Measurements from ENCODE around the gene ACTN4. TPM values are rescaled to one million over a fixed set of nuclear protein-coding genes. Genes with fewer than 3 reads are reported as not detected.
A peak's percentile ranks its signal among the peaks of the same experiment; 100 is the strongest.

ACTN4 gene
- total and polyA plus RNA-seq, 3 experiments from 2014 or later: 31.9 to 314 (median 295) TPM

GRCh38 chr19:38706792-38707511 lies 59.5 kb downstream of the ACTN4 start:
- Mint-ChIP-seq H3K27me3 (no peaks in the 10 kb centered on the region), H3K27ac (peak overlapping the region in 3 of 8 donors; percentile 58 to 94 (median 80))

GRCh38 chr19:38707512-38708114 lies 60.2 kb downstream of the ACTN4 start:
- Mint-ChIP-seq H3K27me3 (no peaks in the 10 kb centered on the region), H3K36me3 (peaks cover 0 to 89% (median 15%) of the 10 kb centered on the region in 3 donors), H3K4me3 (no peak overlapping the region), H3K27ac (peak overlapping the region in 1 of 8 donors; percentile 89), H3K4me1 (peaks cover 0 to 4% (median 0%) of the 10 kb centered on the region in 3 donors), H3K9me3 (no peaks in the 10 kb centered on the region)
- H3K4me1 ChIP-seq (ENCODE audit: insufficient read depth, low read length): no peaks in the 10 kb centered on the region
- H3K27me3 ChIP-seq (ENCODE audit: insufficient read depth, low read length, poor library complexity, severe bottlenecking): no peaks in the 10 kb centered on the region
- H3K4me3 ChIP-seq (ENCODE audit: low read length): no peak overlapping the region
- H3K27ac ChIP-seq (ENCODE audit: low read depth, low read length): no peak overlapping the region
- DNase-seq: no peak
- POLR2A ChIA-PET: no interaction called here
- peaks cover 47% of the 10 kb centered on the region for H3K36me3 ChIP-seq (ENCODE audit: insufficient read depth, low read length)
- CTCF ChIA-PET: interaction anchor here (0.5 kb wide), 1 partner anchor 220 kb away, joined by 3 read pairs; no protein-coding TSS in a partner anchor
- H3K9me3 ChIP-seq (ENCODE audit: low read length): no peaks in the 10 kb centered on the region

More at GRCh38 chr19:38706792-38707511, 59.5 kb downstream of the ACTN4 start:
- H3K27me3 ChIP-seq (ENCODE audit: insufficient read depth, low read length, poor library complexity, severe bottlenecking): no peaks in the 10 kb centered on the region
- Mint-ChIP-seq H3K9me3 (no peaks in the 10 kb centered on the region), H3K4me1 (peaks cover 0 to 4% (median 0%) of the 10 kb centered on the region in 3 donors), H3K36me3 (peaks cover 0 to 95% (median 15%) of the 10 kb centered on the region in 3 donors), H3K4me3 (no peak overlapping the region)
- no peaks in the 10 kb centered on the region for H3K4me1 ChIP-seq (ENCODE audit: insufficient read depth, low read length)
- no peak for DNase-seq
- ChIA-PET CTCF (interaction anchor here (0.5 kb wide), 1 partner anchor 221 kb away, joined by 3 read pairs; no protein-coding TSS in a partner anchor), POLR2A (no interaction called here)
- H3K36me3 ChIP-seq (ENCODE audit: insufficient read depth, low read length): peaks cover 51% of the 10 kb centered on the region
- H3K4me3 ChIP-seq (ENCODE audit: low read length): no peak overlapping the region
- no peaks in the 10 kb centered on the region for H3K9me3 ChIP-seq (ENCODE audit: low read length)
- no peak overlapping the region for H3K27ac ChIP-seq (ENCODE audit: low read depth, low read length)

GRCh38 chr19:38708413-38709024 lies 61.1 kb downstream of the ACTN4 start:
- H3K27me3 ChIP-seq (ENCODE audit: insufficient read depth, low read length, poor library complexity, severe bottlenecking): no peaks in the 10 kb centered on the region
- Mint-ChIP-seq H3K4me3 (no peak overlapping the region), H3K27me3 (no peaks in the 10 kb centered on the region), H3K9me3 (no peaks in the 10 kb centered on the region), H3K36me3 (peaks cover 0 to 89% (median 16%) of the 10 kb centered on the region in 3 donors), H3K4me1 (peaks cover 0 to 4% (median 0%) of the 10 kb centered on the region in 3 donors), H3K27ac (peak overlapping the region in 1 of 8 donors; percentile 77)
- H3K9me3 ChIP-seq (ENCODE audit: low read length): no peaks in the 10 kb centered on the region
- H3K4me1 ChIP-seq (ENCODE audit: insufficient read depth, low read length): no peaks in the 10 kb centered on the region
- ChIA-PET CTCF (no interaction called here), POLR2A (interaction anchor here (0.6 kb wide), 1 partner anchor 96 kb away, joined by 5 read pairs; no protein-coding TSS in a partner anchor)
- H3K36me3 ChIP-seq (ENCODE audit: insufficient read depth, low read length): peaks cover 51% of the 10 kb centered on the region
- no peak for DNase-seq
- H3K4me3 ChIP-seq (ENCODE audit: low read length): no peak overlapping the region
- no peak overlapping the region for H3K27ac ChIP-seq (ENCODE audit: low read depth, low read length)

- Mint-ChIP-seq H3K36me3 (peaks cover 0 to 89% (median 17%) of the 10 kb centered on the region in 3 donors), H3K27ac (peak overlapping the region in 1 of 8 donors; percentile 92), H3K4me3 (no peak overlapping the region), H3K4me1 (peaks cover 0 to 3% (median 0%) of the 10 kb centered on the region in 3 donors), H3K27me3 (peaks cover 0 to 1% of the 10 kb centered on the region in 2 donors), H3K9me3 (no peaks in the 10 kb centered on the region)
- DNase-seq: no peak
- ChIA-PET POLR2A (no interaction called here), CTCF (no interaction called here)
- Histone ChIP-seq H3K27ac (ENCODE audit: low read depth, low read length) (no peak overlapping the region), H3K4me1 (ENCODE audit: insufficient read depth, low read length) (no peaks in the 10 kb centered on the region), H3K36me3 (ENCODE audit: insufficient read depth, low read length) (peaks cover 49% of the 10 kb centered on the region), H3K9me3 (ENCODE audit: low read length) (no peaks in the 10 kb centered on the region), H3K4me3 (ENCODE audit: low read length) (no peak overlapping the region), H3K27me3 (ENCODE audit: insufficient read depth, low read length, poor library complexity, severe bottlenecking) (no peaks in the 10 kb centered on the region)
These were observed 61.7 kb downstream of the ACTN4 start for GRCh38 chr19:38709119-38709518.

GRCh38 chr19:38709671-38710415 lies 62.4 kb downstream of the ACTN4 start:
- Histone ChIP-seq H3K27me3 (ENCODE audit: insufficient read depth, low read length, poor library complexity, severe bottlenecking) (no peaks in the 10 kb centered on the region), H3K4me1 (ENCODE audit: insufficient read depth, low read length) (no peaks in the 10 kb centered on the region), H3K27ac (ENCODE audit: low read depth, low read length) (no peak overlapping the region), H3K4me3 (ENCODE audit: low read length) (no peak overlapping the region), H3K36me3 (ENCODE audit: insufficient read depth, low read length) (peaks cover 44% of the 10 kb centered on the region), H3K9me3 (ENCODE audit: low read length) (no peaks in the 10 kb centered on the region)
- DNase-seq: no peak
- peak overlapping the region in 2 of 8 donors; percentile 54 to 84 for H3K27ac Mint-ChIP-seq
- H3K4me3 Mint-ChIP-seq: no peak overlapping the region
- peaks cover 0 to 91% (median 14%) of the 10 kb centered on the region in 3 donors for H3K36me3 Mint-ChIP-seq
- ChIA-PET CTCF (interaction anchor here (0.6 kb wide), 1 partner anchor 120 kb away, joined by 3 read pairs; no protein-coding TSS in a partner anchor), POLR2A (no interaction called here)
- no peaks in the 10 kb centered on the region for H3K9me3 Mint-ChIP-seq
- H3K4me1 Mint-ChIP-seq: no peaks in the 10 kb centered on the region
- peaks cover 0 to 3% of the 10 kb centered on the region in 2 donors for H3K27me3 Mint-ChIP-seq

- no peak overlapping the region for H3K27ac ChIP-seq (ENCODE audit: low read depth, low read length)
- ChIA-PET POLR2A (interaction anchor here (0.5 kb wide), 1 partner anchor 132 kb away, joined by 3 read pairs; no protein-coding TSS in a partner anchor), CTCF (interaction anchor here (0.6 kb wide), 1 partner anchor 119 kb away, joined by 3 read pairs; no protein-coding TSS in a partner anchor)
- H3K27me3 ChIP-seq (ENCODE audit: insufficient read depth, low read length, poor library complexity, severe bottlenecking): no peaks in the 10 kb centered on the region
- no peaks in the 10 kb centered on the region for H3K9me3 Mint-ChIP-seq
- no peaks in the 10 kb centered on the region for H3K9me3 ChIP-seq (ENCODE audit: low read length)
- H3K4me3 Mint-ChIP-seq: no peak overlapping the region
- peaks cover 0 to 3% of the 10 kb centered on the region in 2 donors for H3K27me3 Mint-ChIP-seq
- peak overlapping the region in 3 of 8 donors; percentile 6 to 84 (median 54) for H3K27ac Mint-ChIP-seq
- H3K4me1 Mint-ChIP-seq: no peaks in the 10 kb centered on the region
- H3K36me3 ChIP-seq (ENCODE audit: insufficient read depth, low read length): peaks cover 41% of the 10 kb centered on the region
- H3K36me3 Mint-ChIP-seq: peaks cover 0 to 91% (median 14%) of the 10 kb centered on the region in 3 donors
- no peaks in the 10 kb centered on the region for H3K4me1 ChIP-seq (ENCODE audit: insufficient read depth, low read length)
- H3K4me3 ChIP-seq (ENCODE audit: low read length): no peak overlapping the region
- no peak for DNase-seq
These were observed 62.9 kb downstream of the ACTN4 start for GRCh38 chr19:38710416-38710702.

- Histone ChIP-seq H3K27ac (ENCODE audit: low read depth, low read length) (no peak overlapping the region), H3K4me3 (ENCODE audit: low read length) (no peak overlapping the region), H3K27me3 (ENCODE audit: insufficient read depth, low read length, poor library complexity, severe bottlenecking) (no peaks in the 10 kb centered on the region), H3K36me3 (ENCODE audit: insufficient read depth, low read length) (peaks cover 41% of the 10 kb centered on the region), H3K4me1 (ENCODE audit: insufficient read depth, low read length) (no peaks in the 10 kb centered on the region), H3K9me3 (ENCODE audit: low read length) (no peaks in the 10 kb centered on the region)
- peaks cover 0 to 89% (median 10%) of the 10 kb centered on the region in 3 donors for H3K36me3 Mint-ChIP-seq
- no peak overlapping the region for H3K4me3 Mint-ChIP-seq
- ChIA-PET POLR2A (interaction anchor here (0.5 kb wide), 2 partner anchors 31 to 131 kb away, joined by 3 to 9 read pairs; no protein-coding TSS in a partner anchor), CTCF (no interaction called here)
- DNase-seq: no peak
- peak overlapping the region in 2 of 8 donors; percentile 29 to 54 for H3K27ac Mint-ChIP-seq
- peaks cover 0 to 3% of the 10 kb centered on the region in 2 donors for H3K27me3 Mint-ChIP-seq
- H3K9me3 Mint-ChIP-seq: no peaks in the 10 kb centered on the region
- no peaks in the 10 kb centered on the region for H3K4me1 Mint-ChIP-seq
These were observed 63.7 kb downstream of the ACTN4 start for GRCh38 chr19:38710928-38711725.

Measured in CD8-positive, alpha-beta memory T cell (primary cell).